RCC 7860 (cell line): Measurements from ENCODE around the gene PDRG1.
"Not testable (repeated sequence)": the region's sequence is repeated elsewhere in the genome, so short reads cannot be mapped to it uniquely, and the experiment has no call there.

Source experiments
- DNase-seq: peaks from one replicate; pipeline ENCODE4 v3.0.0-alpha.2; 2015; ENCODE audit warnings: low spot score
- FAIRE-seq: peaks from 2 replicates; lab custom pipeline; 2012; peaks lifted over from hg19 to GRCh38; lab: Jason Lieb, UNC

PDRG1 gene

GRCh38 chr20:31933698-31934097, 18.1 kb downstream of the PDRG1 start:
- DNase-seq (no peak), FAIRE-seq (no peak)

DNA sequence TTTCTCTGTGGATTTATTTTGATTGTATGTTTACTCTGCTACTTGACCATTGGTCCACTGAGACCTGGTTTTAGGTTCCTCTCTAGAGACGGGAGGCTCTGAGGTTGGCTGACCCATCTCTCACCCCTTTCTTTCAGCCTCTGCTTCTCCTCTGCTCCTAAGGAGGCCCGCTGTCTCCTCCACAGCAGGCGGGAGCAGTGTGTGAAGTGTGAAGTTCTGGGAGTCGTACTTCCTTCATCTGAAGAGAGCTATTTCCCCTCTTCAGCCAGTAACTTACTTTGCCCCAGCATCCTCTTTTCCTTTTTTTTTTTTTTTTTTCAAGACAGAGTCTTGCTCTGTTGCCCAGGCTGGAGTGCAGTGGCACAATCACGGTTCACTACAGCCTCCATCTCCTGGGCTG, 21.1 kb downstream of the PDRG1 start:
- DNase-seq = no peak

GRCh38 chr20:31929631-31930030, 22.2 kb downstream of the PDRG1 start:
- not testable (repeated sequence) for FAIRE-seq, DNase-seq

More for the DNA sequence above, 21.1 kb downstream of the PDRG1 start:
- no peak for FAIRE-seq

DNA sequence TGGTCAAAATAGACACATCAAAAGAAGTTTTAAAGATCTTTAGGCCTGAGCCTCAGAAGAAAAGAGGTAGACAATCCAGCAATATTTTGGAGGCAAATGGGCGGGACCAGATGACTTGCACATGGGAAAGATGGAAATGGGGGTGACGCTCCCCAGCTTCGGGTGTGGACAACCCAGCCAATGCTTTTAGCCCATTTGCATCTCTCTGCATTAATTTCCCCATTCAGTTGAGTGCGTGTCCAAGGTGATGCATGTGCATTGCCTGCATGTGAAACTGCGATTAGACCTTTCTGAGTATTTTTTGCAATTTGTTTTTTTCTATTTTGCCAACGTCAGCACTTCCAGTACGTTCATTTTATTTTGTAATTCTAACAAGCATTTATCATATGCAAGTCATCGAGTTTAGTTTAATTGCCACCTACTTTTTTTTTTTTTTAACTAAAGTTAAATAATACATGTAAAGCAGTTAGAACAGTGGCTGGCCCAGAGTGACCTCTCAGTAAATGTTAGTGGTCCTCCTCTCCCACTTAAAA, 24.2 kb downstream of the PDRG1 start:
- FAIRE-seq = no peak
- no peak for DNase-seq

DNA sequence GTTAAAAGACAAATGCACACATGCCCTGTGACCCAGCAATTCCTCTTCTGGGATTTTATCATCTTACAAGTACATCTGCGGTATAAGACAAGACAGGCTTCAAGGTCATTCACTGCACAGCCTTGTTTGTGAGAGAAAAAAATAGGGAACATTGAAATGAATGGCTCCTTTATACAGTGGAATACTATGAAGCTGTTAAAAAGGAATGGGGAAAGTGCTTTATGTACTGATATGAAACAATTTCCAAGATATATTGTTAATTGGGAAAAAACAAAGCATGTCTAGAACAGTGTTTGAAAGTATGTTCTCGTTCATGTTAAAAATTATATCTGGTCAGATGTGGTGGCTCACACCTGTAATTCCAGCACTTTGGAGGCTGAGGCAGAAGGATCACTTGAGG, 25.4 kb downstream of the PDRG1 start:
- no peak for FAIRE-seq
- DNase-seq = no peak

DNA sequence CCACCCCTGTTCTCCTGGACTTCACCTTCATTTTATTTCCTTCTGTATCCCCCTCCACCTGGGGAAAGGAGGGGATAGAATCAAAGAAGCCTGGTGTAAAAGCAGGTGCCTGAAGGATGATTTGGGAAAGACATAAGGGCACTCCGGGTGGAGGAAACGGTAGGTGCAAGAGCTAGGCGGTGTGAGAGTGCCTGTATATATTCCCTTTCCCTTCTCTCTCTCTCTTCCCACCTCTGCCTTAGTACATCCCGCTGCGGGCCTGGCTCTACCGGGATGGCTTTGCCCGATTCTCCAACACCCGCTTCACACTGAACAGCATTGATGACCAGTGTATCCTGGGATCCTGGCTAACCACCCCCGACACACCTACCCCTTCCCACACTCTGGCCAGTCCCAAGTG, 26.2 kb downstream of the PDRG1 start:
- no peak for DNase-seq
- FAIRE-seq = no peak

- DNase-seq = no peak
- FAIRE-seq = no peak
Measured at GRCh38 chr20:31924561-31924960, 27.3 kb downstream of the PDRG1 start.

DNA sequence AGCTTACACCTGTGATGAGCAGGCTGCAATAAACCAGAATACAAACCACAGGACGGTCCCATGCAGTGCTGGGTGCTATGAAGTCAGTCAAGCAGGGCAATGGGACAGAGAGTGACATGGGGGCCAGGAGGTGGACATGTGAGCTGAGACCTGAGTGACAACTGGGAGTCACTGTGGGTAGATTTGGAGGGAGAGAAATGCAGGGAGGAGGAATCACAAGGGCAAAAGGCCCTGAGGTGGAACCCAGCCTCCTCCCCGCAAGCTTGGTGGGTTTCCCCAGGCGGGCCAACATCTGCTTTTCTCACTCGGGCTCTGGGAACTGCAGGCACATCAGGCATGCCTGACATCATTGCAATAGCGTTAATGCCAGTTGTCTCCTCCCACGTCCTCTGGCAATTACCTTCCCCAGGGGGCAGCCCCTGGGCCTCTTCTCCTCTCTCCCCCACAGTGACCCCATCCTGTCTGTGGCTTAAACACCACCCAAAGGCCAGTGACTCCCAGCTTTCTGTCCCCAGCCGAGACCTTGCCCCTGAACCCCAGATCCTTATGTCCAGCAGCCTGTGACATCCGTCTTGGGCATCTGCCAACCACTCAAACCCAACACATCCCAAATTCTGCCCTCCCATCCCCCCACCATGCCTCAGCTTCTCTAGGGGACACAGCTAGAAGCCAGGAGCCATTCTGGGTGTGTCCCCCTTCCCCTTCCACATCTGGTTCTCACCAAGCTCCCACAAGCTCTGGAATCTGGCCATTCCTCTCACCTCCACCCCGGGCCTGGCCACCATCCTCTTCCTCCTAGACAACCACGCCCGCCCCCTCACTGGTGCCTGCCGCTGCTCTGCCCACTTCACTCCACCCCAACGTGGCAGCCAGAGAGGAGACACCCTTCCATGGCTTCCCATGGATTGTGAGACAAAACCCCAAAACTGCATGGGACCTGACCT, 28.2 kb downstream of the PDRG1 start:
- DNase-seq (no peak), FAIRE-seq (no peak)

DNA sequence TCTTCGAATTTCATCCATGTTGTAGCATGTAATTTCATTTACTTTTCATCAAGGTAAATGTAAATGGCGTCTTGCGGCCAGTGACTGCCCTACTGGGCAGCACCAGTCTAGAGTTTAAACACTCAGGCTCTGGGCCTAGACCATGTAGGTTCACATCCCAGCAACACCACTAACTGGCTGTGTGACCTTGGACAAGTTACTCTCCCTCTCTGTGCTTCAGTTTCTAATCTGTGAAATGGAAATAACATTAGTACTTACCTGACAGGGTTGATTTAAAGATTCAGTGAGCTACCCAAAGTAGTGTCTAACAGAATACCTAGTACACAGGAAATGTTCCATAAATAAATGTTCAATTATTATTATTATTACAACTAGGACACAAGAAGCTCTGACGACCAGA, 29.3 kb downstream of the PDRG1 start:
- FAIRE-seq = no peak
- no peak for DNase-seq

GRCh38 chr20:31922181-31922580, 29.7 kb downstream of the PDRG1 start:
- DNase-seq (no peak), FAIRE-seq (no peak)

DNA sequence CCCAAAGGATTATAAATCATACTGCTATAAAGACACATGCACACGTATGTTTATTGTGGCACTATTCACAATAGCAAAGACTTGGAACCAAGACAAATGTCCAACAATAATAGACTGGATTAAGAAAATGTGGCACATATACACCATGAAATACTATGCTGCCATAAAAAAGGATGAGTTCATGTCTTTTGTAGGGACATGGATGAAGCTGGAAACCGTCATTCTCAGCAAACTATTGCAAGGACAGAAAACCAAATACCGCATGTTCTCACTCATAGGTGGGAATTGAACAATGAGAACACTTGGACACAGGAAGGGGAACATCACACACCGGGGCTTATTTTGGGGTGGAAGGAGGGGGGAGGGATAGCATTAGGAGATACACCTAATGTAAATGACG, 30.4 kb downstream of the PDRG1 start:
- not testable (repeated sequence) for FAIRE-seq

DNA sequence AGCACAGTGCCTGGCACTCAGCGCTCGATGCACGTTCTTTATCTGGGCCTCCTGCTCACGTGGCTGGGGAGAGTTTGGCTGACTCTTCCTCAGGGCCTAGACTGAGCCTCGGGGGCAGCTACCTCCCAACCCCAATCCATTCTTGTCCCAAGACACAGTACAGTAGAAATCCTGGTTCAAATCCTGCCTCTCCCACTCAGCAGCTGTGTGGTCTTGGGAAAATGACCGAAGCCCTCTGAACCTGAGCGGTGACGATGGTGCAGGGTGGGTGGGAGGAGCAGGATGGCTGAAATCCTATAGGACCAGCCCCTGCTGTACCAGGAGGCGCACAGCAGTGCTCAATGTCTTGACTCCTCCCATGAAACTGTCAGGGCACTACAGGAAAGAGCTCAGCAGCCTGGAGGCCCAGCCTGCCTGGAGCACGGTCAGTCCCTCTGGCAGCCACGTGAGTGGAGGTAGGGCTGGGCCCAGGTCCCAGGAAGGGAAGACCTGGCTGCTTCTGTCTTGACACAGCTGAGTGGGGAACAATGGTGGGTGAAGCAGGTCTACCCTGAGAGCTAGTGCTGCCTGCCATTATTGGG, 31.5 kb downstream of the PDRG1 start:
- FAIRE-seq = no peak
- no peak for DNase-seq

More for the DNA sequence above, 30.4 kb downstream of the PDRG1 start:
- DNase-seq = not testable (repeated sequence)

- FAIRE-seq (no peak), DNase-seq (no peak)
Measured at GRCh38 chr20:31919410-31920155, 32.3 kb downstream of the PDRG1 start.

- DNase-seq (no peak), FAIRE-seq (no peak)
Measured at GRCh38 chr20:31918466-31919105, 33.3 kb downstream of the PDRG1 start.

DNA sequence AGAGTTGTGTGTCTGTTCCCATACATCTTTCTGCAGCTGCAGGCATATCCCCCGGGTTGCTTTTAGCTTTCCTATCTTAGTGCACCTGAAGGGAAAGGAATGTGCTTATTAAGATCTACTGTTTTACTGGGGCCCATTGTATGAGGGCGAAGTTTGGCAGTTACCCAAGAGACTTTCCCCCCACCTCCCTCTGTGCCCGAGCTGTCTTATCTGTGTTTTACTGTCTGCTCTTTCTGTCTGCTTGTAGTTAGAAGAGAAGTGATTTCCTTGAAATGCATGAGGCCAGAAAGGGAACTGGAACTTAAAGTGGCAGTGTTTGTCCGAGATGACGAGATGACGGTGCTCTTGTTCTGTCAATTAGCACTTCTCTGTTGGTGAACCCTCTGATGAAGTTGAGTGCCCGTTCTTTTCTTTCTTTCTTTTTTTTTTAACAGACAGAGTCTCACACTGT, 33.9 kb downstream of the PDRG1 start:
- not testable (repeated sequence) for FAIRE-seq, DNase-seq

DNA sequence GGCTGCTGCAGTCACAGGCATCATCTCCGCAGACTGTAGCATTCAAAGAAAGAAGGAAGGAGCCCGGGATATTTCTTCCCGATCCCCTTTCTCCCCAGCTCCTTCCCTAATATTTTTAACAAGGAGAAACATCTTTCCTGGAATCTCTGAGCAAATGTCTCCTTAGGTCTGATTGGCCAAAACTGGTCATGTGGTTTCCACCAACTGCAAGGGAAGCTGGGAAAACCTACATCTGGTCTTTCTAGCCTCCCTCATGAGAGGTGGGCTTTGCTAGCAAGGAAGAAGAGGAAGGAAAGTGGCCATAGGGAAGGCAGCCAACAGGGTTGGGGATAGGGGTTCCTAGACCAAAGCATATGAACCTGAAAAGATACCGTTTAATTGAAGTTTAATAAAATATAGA, 35.1 kb downstream of the PDRG1 start:
- FAIRE-seq = no peak
- no peak for DNase-seq

GRCh38 chr20:31915491-31916280, 36.2 kb downstream of the PDRG1 start:
- DNase-seq (no peak), FAIRE-seq (no peak)

GRCh38 chr20:31914170-31914569, 37.7 kb downstream of the PDRG1 start:
- no peak for DNase-seq
- FAIRE-seq = no peak

GRCh38 chr20:31913431-31914157, 38.3 kb downstream of the PDRG1 start:
- FAIRE-seq (no peak), DNase-seq (no peak)
